H9 (cell line): Measurements from ENCODE around the gene TTC28. TPM values are rescaled to one million over a fixed set of nuclear protein-coding genes. Genes with fewer than 3 reads are reported as not detected.

Experiments
- DNase-seq: peaks from one replicate; pipeline ENCODE4 v3.0.0-alpha.2; 2017
- H2AFZ ChIP-seq: one replicate; pipeline ENCODE4 v1.6.1; 2013; ENCODE audit warnings: mild to moderate bottlenecking, low read length, control low read depth, moderate library complexity
- H2AK5ac ChIP-seq: 2 replicates; pipeline ENCODE4 v1.6.1; 2013; ENCODE audit warnings: low read length, control low read depth, mixed read lengths; ENCODE audit not compliant: insufficient read length
- H2BK120ac ChIP-seq: one replicate; pipeline ENCODE4 v1.6.1; 2013; ENCODE audit warnings: low read depth, mild to moderate bottlenecking, low read length, control low read depth, inconsistent platforms; ENCODE audit not compliant: poor library complexity, severe bottlenecking
- H2BK12ac ChIP-seq: 2 replicates; pipeline ENCODE4 v1.6.1; 2013; ENCODE audit warnings: low read length, control low read depth, mixed read lengths, low read depth; ENCODE audit not compliant: insufficient read length
- H2BK15ac ChIP-seq: 2 replicates; pipeline ENCODE4 v1.6.1; 2013; ENCODE audit warnings: low read depth, low read length, control low read depth
- H2BK20ac ChIP-seq: one replicate; pipeline ENCODE4 v1.6.1; 2013; ENCODE audit warnings: low read depth, mild to moderate bottlenecking, low read length, control low read depth, inconsistent platforms; ENCODE audit not compliant: poor library complexity, severe bottlenecking
- H2BK5ac ChIP-seq: 2 replicates; pipeline ENCODE4 v1.6.1; 2013; ENCODE audit warnings: low read length, control low read depth, mixed read lengths; ENCODE audit not compliant: insufficient read length
- H3K14ac ChIP-seq: 2 replicates; pipeline ENCODE4 v1.6.1; 2013; ENCODE audit warnings: low read length, control low read depth; ENCODE audit not compliant: insufficient read depth
- H3K18ac ChIP-seq: 2 replicates; pipeline ENCODE4 v1.6.1; 2013; ENCODE audit warnings: low read depth, mild to moderate bottlenecking, mixed read lengths, low read length, control low read depth; ENCODE audit not compliant: insufficient read length
- H3K23ac ChIP-seq: 2 replicates; pipeline ENCODE4 v1.6.1; 2013; ENCODE audit warnings: low read length, control low read depth, mixed read lengths, low read depth; ENCODE audit not compliant: insufficient read length
- H3K23me2 ChIP-seq: 2 replicates; pipeline ENCODE4 v1.6.1; 2013; ENCODE audit warnings: low read depth, mild to moderate bottlenecking, mixed read lengths, low read length, control low read depth; ENCODE audit not compliant: insufficient read length, poor library complexity, severe bottlenecking
- H3K27ac ChIP-seq: 2 replicates; pipeline ENCODE4 v1.5.1; 2013; ENCODE audit warnings: low read length, control low read depth, mixed read lengths, low read depth; ENCODE audit not compliant: insufficient read length
- H3K27me3 ChIP-seq: 2 replicates; pipeline ENCODE4 v1.6.1; 2013; ENCODE audit warnings: low read length, control low read depth, inconsistent platforms; ENCODE audit not compliant: insufficient read depth
- H3K4ac ChIP-seq: 2 replicates; pipeline ENCODE4 v1.6.1; 2013; ENCODE audit warnings: low read depth, mild to moderate bottlenecking, control low read depth, inconsistent platforms, low read length, moderate library complexity
- H3K4me1 ChIP-seq: 2 replicates; pipeline ENCODE4 v1.6.1; 2013; ENCODE audit warnings: low read length, control low read depth, inconsistent platforms; ENCODE audit not compliant: insufficient read depth
- H3K4me2 ChIP-seq: 2 replicates; pipeline ENCODE4 v1.6.1; 2013; ENCODE audit warnings: low read length, control low read depth, mixed read lengths; ENCODE audit not compliant: insufficient read length, insufficient read depth
- H3K56ac ChIP-seq: 2 replicates; pipeline ENCODE4 v1.6.1; 2013; ENCODE audit warnings: low read depth, mild to moderate bottlenecking, mixed read lengths, low read length, control low read depth; ENCODE audit not compliant: insufficient read length
- H3K79me1 ChIP-seq: 2 replicates; pipeline ENCODE4 v1.6.1; 2013; ENCODE audit warnings: low read depth, mild to moderate bottlenecking, moderate library complexity, low read length, control low read depth, inconsistent platforms; ENCODE audit not compliant: insufficient read depth, poor library complexity, severe bottlenecking
- H3K79me2 ChIP-seq: 2 replicates; pipeline ENCODE4 v1.6.1; 2013; ENCODE audit warnings: low read length, control low read depth, inconsistent platforms; ENCODE audit not compliant: insufficient read depth
- H3K9ac ChIP-seq: 2 replicates; pipeline ENCODE4 v1.6.1; 2013; ENCODE audit warnings: low read length, control low read depth, mixed read lengths; ENCODE audit not compliant: insufficient read length; ENCODE audit errors: extremely low read depth
- H3K9me3 ChIP-seq: one replicate; pipeline ENCODE4 v1.6.1; 2013; ENCODE audit warnings: low read depth, low read length, inconsistent platforms; ENCODE audit not compliant: control insufficient read depth
- H3T11ph ChIP-seq: one replicate; pipeline ENCODE4 v1.6.1; 2013; ENCODE audit warnings: mild to moderate bottlenecking, low read length, control low read depth, inconsistent platforms
- H4K20me1 ChIP-seq: one replicate; pipeline ENCODE4 v1.6.1; 2013; ENCODE audit not compliant: control insufficient read depth, insufficient read length, insufficient read depth
- H4K5ac ChIP-seq: 2 replicates; pipeline ENCODE4 v1.6.1; 2013; ENCODE audit warnings: low read depth, mild to moderate bottlenecking, mixed read lengths, low read length, control low read depth; ENCODE audit not compliant: insufficient read length
- H4K8ac ChIP-seq: replicated peaks from 2 replicates; pipeline ENCODE4 v1.6.1; 2013; ENCODE audit warnings: low read length, control low read depth, mixed read lengths, low read depth; ENCODE audit not compliant: insufficient read length
- H4K91ac ChIP-seq: 2 replicates; pipeline ENCODE4 v1.6.1; 2013; ENCODE audit warnings: low read depth, mild to moderate bottlenecking, moderate library complexity, mixed read lengths, low read length, control low read depth; ENCODE audit not compliant: insufficient read length
- H3K27ac Mint-ChIP-seq, 3 experiments: 2 replicates in 2 of 3; 3 replicates in 1 of 3; pipeline ENCODE4 v1.8.0; 2020 to 2021; ENCODE audit warnings: mixed read lengths in 3 of 3, mild to moderate bottlenecking in 1 of 3, moderate library complexity in 1 of 3
- H3K27me3 Mint-ChIP-seq: 2 replicates; pipeline ENCODE4 v1.8.0; 2021; ENCODE audit warnings: low read depth, mild to moderate bottlenecking, moderate library complexity, mixed read lengths
- H3K36me3 Mint-ChIP-seq, 3 experiments: 2 replicates in 2 of 3; 3 replicates in 1 of 3; pipeline ENCODE4 v1.8.0; 2020 to 2021; ENCODE audit warnings: low read depth in 3 of 3, mixed read lengths in 3 of 3; ENCODE audit not compliant: insufficient read depth in 1 of 3
- H3K4me1 Mint-ChIP-seq, 2 experiments: 2 replicates each; pipeline ENCODE4 v1.8.0; 2020; ENCODE audit warnings: mixed read lengths in 2 of 2
- H3K4me3 Mint-ChIP-seq, 2 experiments: 2 replicates in 1 of 2; 3 replicates in 1 of 2; pipeline ENCODE4 v1.8.0; 2020 to 2021; ENCODE audit warnings: mild to moderate bottlenecking in 2 of 2, mixed read lengths in 2 of 2, moderate library complexity in 1 of 2
- H3K9me3 Mint-ChIP-seq, 2 experiments: 2 replicates in 1 of 2; 3 replicates in 1 of 2; pipeline ENCODE4 v1.8.0; 2020; ENCODE audit warnings: mild to moderate bottlenecking in 2 of 2, mixed read lengths in 2 of 2, moderate library complexity in 1 of 2
- CTCF ChIP-seq: fragments of 200-600 bp; sonication (generic); conservative IDR thresholded peaks from 3 replicates; pipeline ENCODE4 v1.8.0; 2021; ENCODE audit warnings: antibody characterized with exemption, mild to moderate bottlenecking
- WGBS: extraction: QIAGEN DNeasy Blood & Tissue Kit; methylation state at CpG from one replicate; pipeline ENCODE4 v1.1.7; 2013; ENCODE audit warnings: missing lambda C conversion rate, low lambda C conversion rate, mixed read lengths; ENCODE audit not compliant: insufficient read length; ENCODE audit errors: extremely low coverage; 5-methylcytosine and 5-hydroxymethylcytosine counted together
- total RNA-seq: library from RNA; stranded (reverse); gene quantifications from 2 replicates; pipeline ENCODE4 v1.2.1, GENCODE V29; 2021

Gene TTC28
- total RNA-seq, 1 experiment from 2014 or later: 13.6 TPM

- H3K9me3 ChIP-seq: no peaks in the 10 kb centered on the region
- H3K23ac ChIP-seq: no peak overlapping the region
- H4K5ac ChIP-seq: no peak overlapping the region
- H2BK20ac ChIP-seq: no peak overlapping the region
- H3K14ac ChIP-seq: no peak overlapping the region
- H3K4me1 ChIP-seq: no peaks in the 10 kb centered on the region
- no peaks in the 10 kb centered on the region for H3K27me3 ChIP-seq
- no peak overlapping the region for H2AFZ ChIP-seq
- no peak overlapping the region for H3K27ac ChIP-seq
- DNase-seq: no peak
- WGBS: no CpG with 5 or more reads among the region's 3 CpGs
- H2BK5ac ChIP-seq: no peak overlapping the region
- peak overlapping the region in 1 of 3 experiments; percentile 75; a peak in 2 of 7 replicates for H3K27ac Mint-ChIP-seq
- H3K4ac ChIP-seq: no peak overlapping the region
- H2BK12ac ChIP-seq: no peak overlapping the region
- no peak overlapping the region for H4K91ac ChIP-seq
- H4K20me1 ChIP-seq: no peaks in the 10 kb centered on the region
- H3K36me3 Mint-ChIP-seq: peaks cover 48 to 79% (median 72%) of the 10 kb centered on the region in 3 experiments
- no peak overlapping the region for H2BK15ac ChIP-seq
- H3K27me3 Mint-ChIP-seq: no peaks in the 10 kb centered on the region
- H3K4me3 Mint-ChIP-seq: no peak overlapping the region
- H3K9ac ChIP-seq: no peak overlapping the region
- no peaks in the 10 kb centered on the region for H3K79me1 ChIP-seq
- H3K23me2 ChIP-seq: no peaks in the 10 kb centered on the region
- no peaks in the 10 kb centered on the region for H3K79me2 ChIP-seq
- peaks cover 0 to 2% of the 10 kb centered on the region in 2 experiments; a peak in 2 of 4 replicates for H3K4me1 Mint-ChIP-seq
- H3T11ph ChIP-seq: no peak overlapping the region
- no peak overlapping the region for H2BK120ac ChIP-seq
- no peak overlapping the region for H3K56ac ChIP-seq
- H2AK5ac ChIP-seq: no peak overlapping the region
- no peak for TF ChIP-seq CTCF
- H3K18ac ChIP-seq: no peak overlapping the region
- no peak overlapping the region for H4K8ac ChIP-seq
- no peaks in the 10 kb centered on the region for H3K9me3 Mint-ChIP-seq
- no peak overlapping the region for H3K4me2 ChIP-seq
Measured at GRCh38 chr22:28710576-28711191, 31.0 kb upstream of the TTC28 start.
